NCI-H446 (cell line): Measurements from ENCODE around the gene PXDC1.
"Not testable (repeated sequence)": the region's sequence is repeated elsewhere in the genome, so short reads cannot be mapped to it uniquely, and the experiment has no call there.

Experiments used
- DNase-seq, 2 experiments: peaks; one replicate each; lab custom pipeline; 2025; lab: John Stamatoyannopoulos, UW

The PXDC1 gene

DNA sequence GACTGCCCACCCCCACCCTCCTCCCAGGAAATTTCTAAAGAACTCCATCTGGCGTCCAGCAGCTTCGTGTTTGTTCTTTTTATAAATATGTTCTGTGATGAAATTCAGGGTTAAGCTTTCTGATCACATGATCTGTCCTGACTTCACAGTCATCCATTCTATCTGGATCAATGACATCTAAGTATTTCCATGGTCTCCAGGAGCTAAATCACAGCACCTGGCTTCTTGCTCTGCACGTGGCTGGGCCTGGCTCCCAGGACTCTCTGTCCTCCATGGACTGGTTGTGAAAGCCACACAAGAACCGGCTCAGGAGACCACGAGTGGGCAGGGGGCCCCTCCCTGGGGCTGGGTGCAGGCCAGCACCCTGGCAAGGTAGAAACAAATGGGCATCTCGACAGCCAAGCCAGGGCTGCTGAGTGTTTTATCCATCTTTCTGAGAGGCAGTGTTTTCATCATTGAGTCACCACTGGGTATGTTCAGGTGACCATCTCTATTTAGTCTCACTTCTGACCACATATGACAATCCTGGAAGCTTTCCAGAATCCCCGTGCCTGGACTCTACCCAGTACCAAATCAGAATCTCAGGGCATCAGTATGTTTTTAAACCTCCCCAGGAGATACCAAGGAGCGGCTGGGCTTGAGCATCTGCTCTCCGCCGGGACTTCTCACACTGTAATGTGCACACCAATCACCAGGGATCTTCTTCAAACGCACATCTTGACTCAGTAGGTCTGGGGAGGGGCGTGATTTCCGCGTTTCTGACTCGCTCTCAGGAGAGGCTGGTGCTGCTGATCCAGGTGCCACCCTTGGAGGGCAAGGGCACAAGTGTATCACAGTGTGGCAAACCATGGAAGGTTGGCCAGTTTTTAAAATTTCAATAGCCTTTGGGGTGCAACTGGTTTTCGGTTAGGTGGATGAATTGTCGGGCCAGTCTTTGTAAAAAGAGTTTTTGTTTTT, 31.6 kb upstream of the PXDC1 start:
- DNase-seq, result no peak

- no peak for DNase-seq
Observed at GRCh38 chr6:3781504-3781903, 30.0 kb upstream of the PXDC1 start.

- DNase-seq, result no peak
Observed at GRCh38 chr6:3779574-3779849, 28.0 kb upstream of the PXDC1 start.

DNA sequence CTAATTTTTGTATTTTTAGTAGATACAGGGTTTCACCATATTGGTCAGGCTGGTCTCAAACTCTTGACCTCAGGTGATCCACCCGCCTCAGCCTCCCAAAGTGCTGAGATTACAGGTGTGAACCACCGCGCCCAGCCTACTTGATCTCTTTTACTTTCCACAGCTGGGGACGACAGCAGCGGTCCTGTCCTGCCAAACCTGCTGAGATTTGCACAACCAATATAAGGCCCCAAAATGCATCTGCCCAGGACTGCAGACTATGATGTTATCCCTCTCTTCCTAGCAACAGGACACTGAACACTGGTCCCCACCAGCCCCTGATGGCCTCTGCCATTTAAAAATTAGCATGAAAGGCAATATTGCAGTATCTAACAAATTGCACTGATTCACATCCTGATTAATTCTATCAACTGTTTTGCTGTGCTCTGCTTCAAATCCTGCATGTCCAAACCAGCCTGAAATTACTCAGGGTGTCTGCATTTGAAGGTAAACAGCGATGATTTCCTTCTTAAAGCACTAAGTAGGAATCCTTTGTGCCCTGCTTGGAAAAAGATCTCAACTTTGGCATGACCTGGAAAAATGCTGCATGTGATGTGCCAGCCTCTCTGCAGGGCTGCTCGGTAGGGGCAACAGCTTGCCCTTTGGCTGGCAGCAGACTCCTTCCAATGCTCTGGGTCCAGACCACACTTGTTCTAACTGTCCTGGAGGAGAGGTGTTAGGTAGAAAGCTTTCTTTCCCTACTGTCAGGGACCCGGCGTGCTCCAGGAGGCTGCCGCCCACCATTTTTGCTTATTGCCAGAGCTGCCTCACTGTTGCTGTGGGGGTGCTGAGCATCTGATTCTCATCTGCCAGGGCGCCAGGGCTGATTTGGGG, 27.4 kb upstream of the PXDC1 start:
- DNase-seq, result no peak

DNA sequence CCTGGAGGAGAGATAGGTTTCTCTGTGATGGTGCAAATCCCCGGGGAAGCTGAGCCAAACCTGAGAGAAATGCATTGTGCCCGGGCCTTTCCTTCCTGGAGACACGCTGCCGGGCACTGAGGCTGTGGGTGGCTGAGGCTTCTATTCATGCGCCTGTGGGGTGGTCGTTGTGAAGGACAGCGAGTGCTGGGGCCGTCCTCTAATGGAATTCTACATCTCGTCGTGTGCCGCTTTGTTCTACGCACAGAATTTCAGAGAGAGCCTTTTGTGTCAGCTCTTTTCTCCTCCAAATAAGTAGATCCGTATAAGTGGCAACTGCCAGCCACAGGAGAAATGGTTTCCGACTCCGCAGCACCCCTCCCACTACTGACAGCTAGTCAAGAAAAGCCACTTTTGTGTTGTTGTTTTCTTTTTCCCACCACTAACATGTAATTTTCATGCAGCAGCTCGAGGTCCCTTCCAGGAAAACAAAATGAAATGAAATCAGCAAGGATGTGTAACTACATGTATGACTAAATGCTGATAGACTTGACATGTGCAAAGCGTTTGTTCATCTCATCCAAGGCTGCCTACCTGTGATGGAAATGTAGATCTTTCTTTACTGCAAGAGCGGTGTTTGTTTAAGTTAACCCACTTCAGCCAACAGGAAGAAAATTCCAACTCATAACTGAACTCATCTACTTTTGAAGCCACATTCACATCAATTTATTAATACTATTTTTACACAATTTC, 26.4 kb upstream of the PXDC1 start:
- no peak for DNase-seq

DNA sequence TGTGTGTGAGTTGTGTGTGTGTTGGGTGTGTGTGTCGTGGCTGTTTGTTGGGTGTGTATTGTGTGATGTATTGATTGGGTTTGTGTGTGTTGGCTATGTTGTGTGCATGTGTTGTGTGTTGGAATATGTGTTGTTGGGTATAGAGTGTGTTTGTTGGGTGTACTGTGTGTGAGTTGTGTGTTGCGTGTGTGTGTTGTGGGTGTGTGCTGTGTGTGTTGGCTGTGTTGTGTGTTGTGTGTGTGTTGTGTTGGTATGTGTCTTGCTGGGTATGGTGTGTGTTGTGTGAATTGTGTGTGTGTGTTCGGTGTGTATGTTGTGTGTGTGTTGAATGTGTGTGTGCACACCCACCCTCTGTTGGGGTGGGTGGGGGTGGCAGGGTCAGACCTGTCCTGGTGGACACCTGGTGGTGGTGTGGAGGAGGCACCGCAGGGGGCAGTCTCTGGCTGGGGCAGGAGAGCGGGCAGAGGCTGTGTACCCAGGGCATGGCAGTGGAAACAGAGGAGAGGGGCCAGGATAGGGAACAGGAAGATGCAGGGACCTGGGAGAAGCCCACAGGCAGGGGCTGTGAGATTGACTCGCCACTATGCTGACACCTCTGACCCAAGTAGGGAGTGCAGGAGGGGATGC, 25.5 kb upstream of the PXDC1 start:
- no peak for DNase-seq

DNA sequence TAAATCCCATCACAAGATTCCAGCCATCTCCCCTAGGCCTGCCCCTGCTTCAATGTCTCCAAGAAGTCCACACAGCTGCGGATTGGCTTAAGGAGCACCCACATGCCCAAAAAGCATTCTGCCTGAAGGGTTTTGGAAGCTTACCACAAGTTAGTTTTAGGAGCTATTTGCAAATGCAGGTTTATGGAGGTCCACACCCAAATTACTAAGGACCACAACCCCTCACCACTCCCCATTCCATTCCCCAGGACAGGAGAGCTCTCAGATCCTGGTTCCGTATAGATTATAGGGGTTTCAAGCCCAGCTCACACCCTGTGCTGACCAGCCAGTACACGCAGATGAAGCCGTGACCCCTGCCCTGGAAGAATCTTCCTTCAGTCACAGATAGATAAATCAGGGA, 24.3 kb upstream of the PXDC1 start:
- DNase-seq, result no peak

GRCh38 chr6:3775386-3775785, 23.9 kb upstream of the PXDC1 start:
- DNase-seq, result no peak

GRCh38 chr6:3773678-3774298, 22.3 kb upstream of the PXDC1 start:
- DNase-seq, result peak in 1 of 2 experiments; percentile 53

DNA sequence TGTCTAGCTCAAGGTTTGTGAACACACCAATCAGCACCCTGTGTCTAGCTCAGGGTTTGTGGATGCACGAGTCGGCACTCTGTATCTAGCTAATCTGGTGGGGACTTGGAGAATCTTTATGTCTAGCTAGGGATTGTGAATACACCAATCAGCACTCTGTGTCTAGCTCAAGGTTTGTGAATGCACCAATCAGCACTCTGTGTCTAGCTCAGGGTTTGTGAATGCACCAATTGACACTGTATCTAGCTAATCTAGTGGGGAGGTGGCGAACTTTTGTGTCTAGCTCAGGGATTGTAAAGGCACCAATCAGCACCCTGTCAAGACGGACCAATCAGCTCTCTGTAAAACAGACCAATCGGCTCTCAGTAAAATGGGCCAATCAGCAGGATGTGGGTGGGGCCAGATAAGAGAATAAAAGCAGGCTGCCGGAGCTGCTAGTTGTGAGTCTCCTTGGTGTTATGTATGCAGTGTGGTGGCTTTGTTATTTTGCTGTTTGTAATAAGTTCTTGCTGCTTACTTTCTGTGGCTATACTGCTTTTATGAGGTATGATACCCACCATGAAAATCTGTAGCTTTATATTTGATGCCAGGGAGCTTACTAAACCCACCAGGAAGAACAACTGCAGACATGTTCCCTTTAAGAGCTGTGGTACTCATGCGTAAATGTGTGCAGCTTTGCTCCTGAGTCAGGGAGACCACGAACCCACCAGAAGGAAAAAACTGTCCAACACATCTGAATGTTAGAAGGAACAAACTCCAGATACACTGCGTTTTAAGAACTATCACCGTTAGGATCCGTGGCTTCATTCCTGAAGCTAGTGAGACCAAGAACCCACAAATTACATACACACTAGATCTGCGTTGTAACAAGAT, 20.9 kb upstream of the PXDC1 start:
- DNase-seq, result not testable (repeated sequence)

DNA sequence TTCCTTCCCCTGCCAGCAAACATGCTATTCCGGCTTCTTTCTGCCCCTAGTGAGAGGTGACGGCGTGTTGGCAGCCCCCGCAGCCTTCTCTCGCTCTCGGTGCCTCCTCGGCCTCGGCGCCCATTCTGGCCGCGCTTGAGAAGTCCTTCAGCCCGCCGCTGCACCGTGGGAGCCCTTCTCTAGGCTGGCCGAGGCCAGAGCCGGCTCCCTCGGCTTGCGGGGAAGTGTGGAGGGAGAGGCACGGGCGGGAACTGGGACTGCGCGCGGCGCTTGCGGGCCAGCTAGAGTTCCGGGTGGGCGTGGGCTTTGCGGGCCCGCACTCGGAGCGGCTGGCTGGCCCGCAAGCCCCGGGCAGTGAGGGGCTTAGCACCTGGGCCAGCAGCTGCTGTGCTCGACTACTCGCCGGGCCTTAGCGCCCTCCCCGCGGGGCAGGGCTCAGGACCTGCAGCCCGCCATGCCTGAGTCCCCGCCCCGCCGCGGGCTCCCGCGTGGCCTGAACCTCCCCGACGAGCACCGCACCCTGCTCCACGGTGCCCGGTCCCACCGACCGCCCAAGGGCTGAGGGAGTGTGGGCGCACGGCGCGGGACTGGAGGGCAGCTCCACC, 20.0 kb upstream of the PXDC1 start:
- DNase-seq, result no peak

DNA sequence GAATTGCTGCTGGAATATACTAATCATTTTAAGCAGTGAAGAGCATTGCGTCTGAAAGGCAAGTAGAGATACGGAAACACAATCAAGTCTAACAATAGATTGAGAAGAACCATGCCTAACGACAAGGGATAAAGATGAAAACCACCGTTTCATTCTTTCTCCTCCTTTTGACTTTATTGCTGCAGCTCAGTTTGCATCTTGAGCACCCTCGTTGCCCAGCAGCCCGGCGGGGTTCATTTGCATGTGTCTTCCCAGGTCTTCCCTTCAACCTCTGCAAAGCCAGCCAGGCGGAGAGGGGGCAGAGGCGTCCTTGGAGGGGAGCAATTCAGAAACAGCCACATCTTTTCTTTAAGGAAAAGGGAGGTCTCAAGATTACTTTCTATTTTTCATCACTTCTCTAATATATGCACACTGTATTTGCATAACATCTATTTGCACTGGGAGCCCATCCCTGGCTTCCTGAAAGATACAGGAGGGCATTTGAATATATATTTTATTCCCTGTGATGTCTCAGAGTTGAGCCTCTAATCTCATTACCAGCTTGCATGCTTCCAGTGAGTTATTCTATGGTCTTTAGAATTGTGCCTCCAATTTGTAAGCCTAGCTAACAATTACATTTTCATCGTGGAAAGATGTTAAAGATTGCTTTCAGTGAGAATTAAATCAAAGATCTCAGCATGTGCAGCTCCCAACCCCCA, 18.7 kb upstream of the PXDC1 start:
- no peak for DNase-seq

DNA sequence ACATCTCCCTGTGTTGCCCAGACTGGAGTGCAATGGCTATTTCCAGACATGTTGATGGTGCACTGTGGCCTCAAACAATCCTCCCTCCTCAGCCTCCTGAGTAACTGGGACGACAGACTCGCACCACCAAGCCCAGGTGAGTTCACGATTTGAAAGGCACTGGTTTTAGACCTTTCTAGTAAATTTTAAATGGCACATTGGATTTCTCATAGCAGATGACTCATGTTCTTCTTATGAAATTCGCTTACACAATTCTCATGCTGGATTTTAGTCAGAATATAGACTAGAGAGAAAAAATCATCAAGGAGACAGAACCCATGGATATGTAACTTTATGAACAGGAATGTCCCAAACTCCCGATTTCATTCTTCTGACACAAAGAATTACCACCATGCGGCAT, 18.1 kb upstream of the PXDC1 start:
- no peak for DNase-seq

- no peak for DNase-seq
Observed at GRCh38 chr6:3768502-3768901, 17.0 kb upstream of the PXDC1 start.

GRCh38 chr6:3767483-3767882, 16.0 kb upstream of the PXDC1 start:
- DNase-seq, result not testable (repeated sequence)

DNA sequence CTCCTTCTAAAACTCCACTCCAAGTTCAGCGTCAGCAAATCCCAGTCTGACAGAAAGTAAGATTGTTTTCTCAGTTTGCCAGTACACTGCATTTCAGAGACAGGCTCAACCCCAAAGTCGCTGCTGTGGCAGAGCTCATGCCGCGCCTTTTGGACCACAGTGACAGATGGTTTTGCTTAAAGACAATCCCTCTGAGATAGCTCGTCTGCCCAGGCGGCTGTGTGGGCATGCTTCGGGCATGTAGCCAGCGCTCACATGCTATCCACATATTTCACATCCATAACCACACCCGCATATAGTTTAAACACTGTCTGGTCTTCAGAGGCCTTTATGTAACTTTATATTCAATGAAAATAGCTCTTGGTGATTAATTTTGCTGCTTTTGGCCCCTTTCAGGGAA, 14.7 kb upstream of the PXDC1 start:
- DNase-seq, result peak; percentile 75 to 90

- no peak for DNase-seq
Observed at GRCh38 chr6:3765415-3765814, 13.9 kb upstream of the PXDC1 start.

- no peak for DNase-seq
Observed at GRCh38 chr6:3764516-3765335, 13.2 kb upstream of the PXDC1 start.

DNA sequence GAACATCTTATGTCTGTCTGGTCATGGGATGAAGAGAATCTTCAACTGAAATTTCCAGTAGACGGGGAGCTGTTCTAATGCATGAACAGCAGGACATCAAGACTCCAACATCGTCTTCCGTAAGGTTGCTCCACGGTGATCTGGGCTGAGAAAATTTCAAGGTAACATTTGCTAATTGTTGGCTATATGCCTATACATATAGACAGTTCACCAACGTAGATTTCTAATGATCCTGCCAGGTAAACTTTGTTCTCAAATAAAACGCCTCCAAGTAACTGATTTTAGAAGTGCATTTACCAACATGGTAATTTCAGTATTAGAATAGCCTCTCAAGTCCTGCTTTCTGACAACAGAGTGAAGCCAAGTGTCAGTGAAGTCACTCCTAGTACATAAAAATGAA, 11.3 kb upstream of the PXDC1 start:
- DNase-seq, result no peak
